ENCODE data around the gene PDE2A.

Gene PDE2A

GRCh38 chr11:72589802-72590761 lies 84.1 kb downstream of the PDE2A start:
- in situ Hi-C loops (cut with HindIII; ENCODE audit: low pct_unique_long_range_greater_than_20kb, low sequenced_read_pairs), result no loop called here
- peak in 1 of 2 experiments; percentile 37 for DNase-seq (ENCODE audit: low read depth in 1 of 2, low spot score in 1 of 2)

GRCh38 chr11:72588421-72589410 lies 85.5 kb downstream of the PDE2A start:
- DNase-seq (ENCODE audit: low read depth in 1 of 2, low spot score in 1 of 2), result no peak
- TF ChIP-seq JUND (IDR thresholded peaks at IDR 0.05; ENCODE audit: low read depth), result no peak
- in situ Hi-C loops (cut with HindIII; ENCODE audit: low pct_unique_long_range_greater_than_20kb, low sequenced_read_pairs), result no loop called here

More at GRCh38 chr11:72589802-72590761, 84.1 kb downstream of the PDE2A start:
- TF ChIP-seq JUND (IDR thresholded peaks at IDR 0.05; ENCODE audit: low read depth), result no peak

GRCh38 chr11:72587696-72588095 lies 86.5 kb downstream of the PDE2A start:
- no peak for TF ChIP-seq JUND (IDR thresholded peaks at IDR 0.05; ENCODE audit: low read depth)
- no peak for DNase-seq (ENCODE audit: low read depth in 1 of 2, low spot score in 1 of 2)
- in situ Hi-C loops (cut with HindIII; ENCODE audit: low pct_unique_long_range_greater_than_20kb, low sequenced_read_pairs), result no loop called here

DNA sequence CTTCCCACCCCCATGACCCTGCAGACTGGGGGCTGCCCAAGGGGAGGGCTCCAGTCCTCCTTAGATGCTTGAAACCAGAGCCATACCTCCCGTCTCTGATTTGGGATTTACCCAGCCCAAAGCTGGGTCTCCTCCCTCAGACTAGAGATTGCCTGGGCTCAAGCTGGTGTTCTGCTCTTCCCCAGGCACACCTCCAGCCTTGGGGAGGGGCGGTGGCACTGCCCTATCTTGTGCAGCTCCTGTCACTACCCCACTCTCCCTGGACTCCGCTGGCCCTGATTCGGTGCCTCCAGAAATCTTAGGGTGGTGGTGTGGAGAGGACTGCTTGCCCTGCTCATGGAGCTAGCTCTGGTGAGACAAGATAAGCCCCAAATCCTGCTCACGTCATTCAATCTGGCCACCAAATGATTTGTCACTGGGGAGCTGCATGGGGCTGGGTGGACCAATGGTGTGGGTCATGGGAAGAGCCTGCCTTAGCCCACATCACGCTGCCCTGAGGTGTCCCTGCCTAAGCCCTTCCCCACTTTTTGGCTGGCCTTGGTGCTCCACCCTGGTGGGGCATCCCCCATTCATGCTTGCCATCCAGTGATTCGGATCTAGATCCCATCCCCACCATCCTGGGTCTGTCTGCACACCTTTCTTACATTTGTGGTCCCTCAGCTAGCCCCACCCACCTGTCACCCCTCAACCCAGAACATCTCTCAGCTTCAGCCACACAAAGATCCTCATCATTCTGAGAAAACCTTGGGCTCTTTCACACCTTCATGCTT lies 87.7 kb downstream of the PDE2A start:
- in situ Hi-C loops (cut with HindIII; ENCODE audit: low pct_unique_long_range_greater_than_20kb, low sequenced_read_pairs), result no loop called here
- no peak for TF ChIP-seq JUND (IDR thresholded peaks at IDR 0.05; ENCODE audit: low read depth)
- no peak for DNase-seq (ENCODE audit: low read depth in 1 of 2, low spot score in 1 of 2)

DNA sequence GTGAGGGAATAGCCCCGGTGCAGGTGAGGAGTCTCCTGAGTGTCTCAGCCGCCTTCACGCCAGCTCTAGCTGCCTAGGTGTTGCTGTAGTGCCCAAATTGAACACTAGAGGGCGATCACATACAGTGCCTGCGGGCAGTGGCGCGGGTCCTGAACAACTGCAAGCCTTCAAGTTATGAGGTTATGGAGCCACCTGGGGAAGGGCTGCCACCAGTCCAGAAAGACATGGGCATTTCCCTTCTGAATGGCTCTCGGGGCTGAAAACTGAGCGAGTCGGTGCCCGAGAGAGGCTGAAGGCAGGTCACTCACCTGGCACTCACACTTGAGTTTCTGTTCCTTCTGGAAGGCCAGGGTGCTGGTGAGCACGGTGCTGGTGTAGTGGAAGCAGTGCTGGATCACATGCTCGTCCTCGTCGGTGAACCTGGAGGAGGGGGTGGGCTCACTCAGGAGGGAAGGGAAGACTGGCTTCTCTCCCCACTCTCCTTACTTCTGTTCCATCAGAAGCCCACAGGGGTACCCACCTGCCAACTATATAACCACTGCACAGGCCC lies 88.4 kb downstream of the PDE2A start:
- in situ Hi-C loops (cut with HindIII; ENCODE audit: low pct_unique_long_range_greater_than_20kb, low sequenced_read_pairs), result no loop called here
- no peak for TF ChIP-seq JUND (IDR thresholded peaks at IDR 0.05; ENCODE audit: low read depth)
- peak; percentile 81 to 97 for DNase-seq (ENCODE audit: low read depth in 1 of 2, low spot score in 1 of 2)

GRCh38 chr11:72584939-72585597 lies 89.2 kb downstream of the PDE2A start:
- in situ Hi-C loops (cut with HindIII; ENCODE audit: low pct_unique_long_range_greater_than_20kb, low sequenced_read_pairs), result no loop called here
- DNase-seq (ENCODE audit: low read depth in 1 of 2, low spot score in 1 of 2), result no peak

GRCh38 chr11:72584293-72584938 lies 89.8 kb downstream of the PDE2A start:
- in situ Hi-C loops (cut with HindIII; ENCODE audit: low pct_unique_long_range_greater_than_20kb, low sequenced_read_pairs), result no loop called here
- DNase-seq (ENCODE audit: low read depth in 1 of 2, low spot score in 1 of 2), result no peak
- TF ChIP-seq JUND (IDR thresholded peaks at IDR 0.05; ENCODE audit: low read depth), result no peak

More at GRCh38 chr11:72584939-72585597, 89.2 kb downstream of the PDE2A start:
- TF ChIP-seq JUND (IDR thresholded peaks at IDR 0.05; ENCODE audit: low read depth), result no peak

DNA sequence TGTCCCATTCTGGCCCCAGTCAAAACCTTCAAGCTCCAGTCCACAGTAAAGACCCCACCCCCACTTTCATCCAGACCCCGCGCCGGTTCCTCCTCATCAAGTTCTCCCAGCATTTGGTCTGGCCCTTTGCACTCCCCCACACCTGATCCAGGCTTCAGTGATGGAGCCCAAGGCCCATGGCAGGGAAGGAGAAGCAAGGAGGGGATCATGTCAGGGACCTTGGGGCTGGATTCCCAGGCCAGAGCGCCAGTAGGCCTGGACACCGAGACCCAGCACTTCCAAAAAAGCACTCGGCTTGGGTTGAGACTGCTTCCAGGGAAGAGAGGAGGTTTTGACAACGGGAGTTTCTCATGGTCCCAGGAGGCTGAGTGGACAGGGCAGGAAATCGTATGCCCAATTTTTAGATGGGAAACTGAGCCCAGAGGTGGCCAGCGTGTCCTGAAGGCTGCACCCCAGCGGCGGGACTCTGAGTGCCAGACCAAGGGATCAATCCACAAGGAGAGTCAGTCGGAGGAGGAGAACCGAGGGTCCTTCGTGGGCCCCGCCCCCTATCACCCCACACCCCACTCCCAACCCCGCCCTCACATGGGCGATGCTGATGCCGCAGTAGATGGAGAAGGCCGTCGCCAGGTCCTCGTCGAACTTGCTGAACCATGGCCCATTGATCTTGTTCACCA lies 90.5 kb downstream of the PDE2A start:
- no peak for TF ChIP-seq JUND (IDR thresholded peaks at IDR 0.05; ENCODE audit: low read depth)
- in situ Hi-C loops (cut with HindIII; ENCODE audit: low pct_unique_long_range_greater_than_20kb, low sequenced_read_pairs), result no loop called here
- DNase-seq (ENCODE audit: low read depth in 1 of 2, low spot score in 1 of 2), result no peak

- no peak for DNase-seq (ENCODE audit: low read depth in 1 of 2, low spot score in 1 of 2)
- TF ChIP-seq JUND (IDR thresholded peaks at IDR 0.05; ENCODE audit: low read depth), result no peak
- in situ Hi-C loops (cut with HindIII; ENCODE audit: low pct_unique_long_range_greater_than_20kb, low sequenced_read_pairs), result no loop called here
These were observed 91.1 kb downstream of the PDE2A start for GRCh38 chr11:72583177-72583553.
